Measurements from ENCODE around the gene LNP1. TPM values are rescaled to one million over a fixed set of nuclear protein-coding genes. Genes with fewer than 3 reads are reported as not detected.

Gene LNP1
- total RNA-seq, 1 experiment from 2014 or later, result 6.7 TPM

DNA sequence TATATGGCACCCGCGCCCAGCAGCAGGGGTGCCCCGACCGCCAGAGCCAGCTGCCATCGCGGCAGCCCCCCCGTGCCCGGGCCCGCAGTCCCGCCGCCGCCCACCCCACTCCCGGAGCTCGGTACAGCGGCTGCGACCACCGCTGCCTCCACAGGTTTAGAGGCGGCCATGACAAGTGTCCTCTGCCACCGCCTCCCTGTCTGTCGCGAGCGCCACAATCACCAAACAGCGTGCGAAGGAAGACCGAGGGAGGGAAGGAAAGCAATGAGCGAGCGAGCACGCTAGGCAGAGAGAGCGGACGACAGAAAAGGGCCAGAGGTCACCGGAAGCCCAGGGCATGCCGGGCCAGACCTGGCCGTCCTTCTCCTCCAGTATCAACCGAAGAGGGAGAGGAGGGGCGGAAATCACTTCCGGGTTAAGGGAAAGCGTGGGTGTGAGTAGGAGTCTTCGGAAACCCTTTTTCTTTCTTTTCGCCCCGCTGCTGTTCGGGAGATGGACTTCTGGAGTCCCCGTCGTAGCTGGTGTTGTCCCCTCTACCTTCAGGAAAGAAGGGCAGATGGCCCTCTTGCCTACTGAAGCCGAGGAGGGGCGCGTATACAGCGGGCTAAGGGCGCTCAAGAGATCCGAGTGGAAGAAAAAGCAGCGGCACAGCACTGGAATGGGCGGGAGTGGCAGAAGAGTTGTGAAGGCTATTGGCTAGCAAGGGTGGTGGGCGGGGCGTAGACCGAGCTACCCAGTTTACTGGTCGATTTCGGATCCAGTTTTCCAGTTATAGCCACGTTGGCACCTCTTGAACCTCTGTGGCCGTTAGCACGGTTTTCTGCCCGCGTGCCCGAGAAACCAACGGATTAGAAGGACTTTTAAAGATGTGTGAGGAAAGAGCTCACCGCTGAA is at the start of gene LNP1, which contains the start of gene TOMM70 (continued):
- peak; percentile 11; the same call in 1 of the 2 replicates for TF ChIP-seq CREB1 (CRISPR knock-in tag; IDR thresholded peaks at IDR 0.05)
- TF ChIP-seq HMGXB4 (CRISPR knock-in tag; IDR thresholded peaks at IDR 0.05), result no peak; the same call in 1 of the 2 replicates
- TF ChIP-seq ZNF263 (CRISPR knock-in tag; IDR thresholded peaks at IDR 0.05; ENCODE audit: low read depth), result no peak
- TF ChIP-seq ZNF219 (CRISPR knock-in tag; IDR thresholded peaks at IDR 0.05; ENCODE audit: borderline replicate concordance), result no peak
- TF ChIP-seq NFATC4 (CRISPR knock-in tag; IDR thresholded peaks at IDR 0.05), result no peak
- peak; percentile 97 for TF ChIP-seq MYBL2 (CRISPR knock-in tag; IDR thresholded peaks at IDR 0.05)
- TF ChIP-seq ZNF671 (CRISPR knock-in tag; IDR thresholded peaks at IDR 0.05), result no peak
- no peak for TF ChIP-seq MXD4 (CRISPR knock-in tag; IDR thresholded peaks at IDR 0.05; ENCODE audit: borderline replicate concordance)
- TF ChIP-seq ZNF138 (CRISPR knock-in tag; conservative IDR thresholded peaks at IDR 0.05), result no peak
- TF ChIP-seq RELA (CRISPR knock-in tag; IDR thresholded peaks at IDR 0.05; ENCODE audit: borderline replicate concordance), result no peak
- TF ChIP-seq, protein P1, sequence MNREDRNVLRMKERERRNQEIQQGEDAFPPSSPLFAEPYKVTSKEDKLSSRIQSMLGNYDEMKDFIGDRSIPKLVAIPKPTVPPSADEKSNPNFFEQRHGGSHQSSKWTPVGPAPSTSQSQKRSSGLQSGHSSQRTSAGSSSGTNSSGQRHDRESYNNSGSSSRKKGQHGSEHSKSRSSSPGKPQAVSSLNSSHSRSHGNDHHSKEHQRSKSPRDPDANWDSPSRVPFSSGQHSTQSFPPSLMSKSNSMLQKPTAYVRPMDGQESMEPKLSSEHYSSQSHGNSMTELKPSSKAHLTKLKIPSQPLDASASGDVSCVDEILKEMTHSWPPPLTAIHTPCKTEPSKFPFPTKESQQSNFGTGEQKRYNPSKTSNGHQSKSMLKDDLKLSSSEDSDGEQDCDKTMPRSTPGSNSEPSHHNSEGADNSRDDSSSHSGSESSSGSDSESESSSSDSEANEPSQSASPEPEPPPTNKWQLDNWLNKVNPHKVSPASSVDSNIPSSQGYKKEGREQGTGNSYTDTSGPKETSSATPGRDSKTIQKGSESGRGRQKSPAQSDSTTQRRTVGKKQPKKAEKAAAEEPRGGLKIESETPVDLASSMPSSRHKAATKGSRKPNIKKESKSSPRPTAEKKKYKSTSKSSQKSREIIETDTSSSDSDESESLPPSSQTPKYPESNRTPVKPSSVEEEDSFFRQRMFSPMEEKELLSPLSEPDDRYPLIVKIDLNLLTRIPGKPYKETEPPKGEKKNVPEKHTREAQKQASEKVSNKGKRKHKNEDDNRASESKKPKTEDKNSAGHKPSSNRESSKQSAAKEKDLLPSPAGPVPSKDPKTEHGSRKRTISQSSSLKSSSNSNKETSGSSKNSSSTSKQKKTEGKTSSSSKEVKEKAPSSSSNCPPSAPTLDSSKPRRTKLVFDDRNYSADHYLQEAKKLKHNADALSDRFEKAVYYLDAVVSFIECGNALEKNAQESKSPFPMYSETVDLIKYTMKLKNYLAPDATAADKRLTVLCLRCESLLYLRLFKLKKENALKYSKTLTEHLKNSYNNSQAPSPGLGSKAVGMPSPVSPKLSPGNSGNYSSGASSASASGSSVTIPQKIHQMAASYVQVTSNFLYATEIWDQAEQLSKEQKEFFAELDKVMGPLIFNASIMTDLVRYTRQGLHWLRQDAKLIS (CRISPR knock-in tag; IDR thresholded peaks at IDR 0.05; ENCODE audit: borderline replicate concordance), result no peak; the same call in 1 of the 2 replicates
- TF ChIP-seq NFE2L1 (CRISPR knock-in tag; IDR thresholded peaks at IDR 0.05), result peak; percentile 51; the same call in 1 of the 2 replicates
- no peak for TF ChIP-seq ATF2 (CRISPR knock-in tag; IDR thresholded peaks at IDR 0.05; ENCODE audit: borderline replicate concordance, low read depth)
- TF ChIP-seq CDX4 (CRISPR knock-in tag; IDR thresholded peaks at IDR 0.05; ENCODE audit: borderline replicate concordance), result no peak
- TF ChIP-seq IRF1 (CRISPR knock-in tag; IDR thresholded peaks at IDR 0.05), result no peak
- TF ChIP-seq, protein P2, sequence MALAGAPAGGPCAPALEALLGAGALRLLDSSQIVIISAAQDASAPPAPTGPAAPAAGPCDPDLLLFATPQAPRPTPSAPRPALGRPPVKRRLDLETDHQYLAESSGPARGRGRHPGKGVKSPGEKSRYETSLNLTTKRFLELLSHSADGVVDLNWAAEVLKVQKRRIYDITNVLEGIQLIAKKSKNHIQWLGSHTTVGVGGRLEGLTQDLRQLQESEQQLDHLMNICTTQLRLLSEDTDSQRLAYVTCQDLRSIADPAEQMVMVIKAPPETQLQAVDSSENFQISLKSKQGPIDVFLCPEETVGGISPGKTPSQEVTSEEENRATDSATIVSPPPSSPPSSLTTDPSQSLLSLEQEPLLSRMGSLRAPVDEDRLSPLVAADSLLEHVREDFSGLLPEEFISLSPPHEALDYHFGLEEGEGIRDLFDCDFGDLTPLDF (CRISPR knock-in tag; IDR thresholded peaks at IDR 0.05), result peak; percentile 53; the same call in 1 of the 2 replicates
- TF ChIP-seq USF2 (CRISPR knock-in tag; IDR thresholded peaks at IDR 0.05), result no peak
- TF ChIP-seq, protein P3, sequence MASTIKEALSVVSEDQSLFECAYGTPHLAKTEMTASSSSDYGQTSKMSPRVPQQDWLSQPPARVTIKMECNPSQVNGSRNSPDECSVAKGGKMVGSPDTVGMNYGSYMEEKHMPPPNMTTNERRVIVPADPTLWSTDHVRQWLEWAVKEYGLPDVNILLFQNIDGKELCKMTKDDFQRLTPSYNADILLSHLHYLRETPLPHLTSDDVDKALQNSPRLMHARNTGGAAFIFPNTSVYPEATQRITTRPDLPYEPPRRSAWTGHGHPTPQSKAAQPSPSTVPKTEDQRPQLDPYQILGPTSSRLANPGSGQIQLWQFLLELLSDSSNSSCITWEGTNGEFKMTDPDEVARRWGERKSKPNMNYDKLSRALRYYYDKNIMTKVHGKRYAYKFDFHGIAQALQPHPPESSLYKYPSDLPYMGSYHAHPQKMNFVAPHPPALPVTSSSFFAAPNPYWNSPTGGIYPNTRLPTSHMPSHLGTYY (CRISPR knock-in tag; IDR thresholded peaks at IDR 0.05), result no peak
- TF ChIP-seq MAX (CRISPR knock-in tag; IDR thresholded peaks at IDR 0.05), result peak; percentile 94
- TF ChIP-seq, protein P4, sequence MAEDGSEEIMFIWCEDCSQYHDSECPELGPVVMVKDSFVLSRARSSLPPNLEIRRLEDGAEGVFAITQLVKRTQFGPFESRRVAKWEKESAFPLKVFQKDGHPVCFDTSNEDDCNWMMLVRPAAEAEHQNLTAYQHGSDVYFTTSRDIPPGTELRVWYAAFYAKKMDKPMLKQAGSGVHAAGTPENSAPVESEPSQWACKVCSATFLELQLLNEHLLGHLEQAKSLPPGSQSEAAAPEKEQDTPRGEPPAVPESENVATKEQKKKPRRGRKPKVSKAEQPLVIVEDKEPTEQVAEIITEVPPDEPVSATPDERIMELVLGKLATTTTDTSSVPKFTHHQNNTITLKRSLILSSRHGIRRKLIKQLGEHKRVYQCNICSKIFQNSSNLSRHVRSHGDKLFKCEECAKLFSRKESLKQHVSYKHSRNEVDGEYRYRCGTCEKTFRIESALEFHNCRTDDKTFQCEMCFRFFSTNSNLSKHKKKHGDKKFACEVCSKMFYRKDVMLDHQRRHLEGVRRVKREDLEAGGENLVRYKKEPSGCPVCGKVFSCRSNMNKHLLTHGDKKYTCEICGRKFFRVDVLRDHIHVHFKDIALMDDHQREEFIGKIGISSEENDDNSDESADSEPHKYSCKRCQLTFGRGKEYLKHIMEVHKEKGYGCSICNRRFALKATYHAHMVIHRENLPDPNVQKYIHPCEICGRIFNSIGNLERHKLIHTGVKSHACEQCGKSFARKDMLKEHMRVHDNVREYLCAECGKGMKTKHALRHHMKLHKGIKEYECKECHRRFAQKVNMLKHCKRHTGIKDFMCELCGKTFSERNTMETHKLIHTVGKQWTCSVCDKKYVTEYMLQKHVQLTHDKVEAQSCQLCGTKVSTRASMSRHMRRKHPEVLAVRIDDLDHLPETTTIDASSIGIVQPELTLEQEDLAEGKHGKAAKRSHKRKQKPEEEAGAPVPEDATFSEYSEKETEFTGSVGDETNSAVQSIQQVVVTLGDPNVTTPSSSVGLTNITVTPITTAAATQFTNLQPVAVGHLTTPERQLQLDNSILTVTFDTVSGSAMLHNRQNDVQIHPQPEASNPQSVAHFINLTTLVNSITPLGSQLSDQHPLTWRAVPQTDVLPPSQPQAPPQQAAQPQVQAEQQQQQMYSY (CRISPR knock-in tag; IDR thresholded peaks at IDR 0.05), result no peak
- TF ChIP-seq JAZF1 (CRISPR knock-in tag; IDR thresholded peaks at IDR 0.05), result no peak
